SW 1271 (cell line): Measurements from ENCODE around the gene MRAP2.
"Not testable (repeated sequence)": the region's sequence is repeated elsewhere in the genome, so short reads cannot be mapped to it uniquely, and the experiment has no call there.

Source experiments
- DNase-seq, 2 experiments: peaks; one replicate each; lab custom pipeline; 2025; lab: John Stamatoyannopoulos, UW

The MRAP2 gene

DNA sequence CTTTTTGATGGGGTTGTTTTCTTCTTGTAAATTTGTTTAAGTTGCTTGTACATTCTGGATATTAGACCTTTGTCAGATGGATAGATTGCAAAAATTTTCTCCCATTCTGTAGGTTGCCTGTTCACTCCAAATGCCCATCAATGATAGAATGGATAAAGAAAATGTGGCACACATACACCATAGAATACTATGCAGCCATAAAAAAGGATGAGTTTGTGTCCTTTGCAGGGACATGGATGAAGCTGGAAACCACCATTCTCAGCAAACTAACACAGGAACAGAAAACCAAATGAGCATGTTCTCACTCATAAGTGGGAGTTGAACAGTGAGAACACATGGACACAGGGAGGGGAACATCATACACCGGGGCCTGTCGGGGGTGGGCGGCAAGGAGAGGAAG is 1.6 kb upstream of the MRAP2 start:
- DNase-seq = not testable (repeated sequence)

DNA sequence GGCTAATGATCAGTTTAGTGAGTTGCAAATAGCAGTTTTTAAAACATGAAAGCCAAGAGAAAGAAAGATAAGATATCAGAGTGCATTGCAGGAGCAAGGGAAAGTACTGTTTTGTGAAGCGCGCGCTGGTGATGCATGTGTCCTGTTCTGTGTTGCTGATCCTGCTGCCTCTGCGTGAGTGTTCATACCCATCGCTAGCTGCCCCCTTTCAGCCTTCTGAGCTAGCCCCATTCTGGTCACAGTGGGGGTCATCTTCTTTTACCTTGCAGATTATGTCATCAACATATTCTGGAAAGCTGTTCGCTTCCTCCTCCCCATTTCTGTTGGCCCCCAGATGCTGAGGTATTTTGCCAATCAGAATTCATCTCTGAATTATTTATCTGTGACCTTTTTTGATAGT is 1.9 kb downstream of the MRAP2 start:
- DNase-seq = no peak

DNA sequence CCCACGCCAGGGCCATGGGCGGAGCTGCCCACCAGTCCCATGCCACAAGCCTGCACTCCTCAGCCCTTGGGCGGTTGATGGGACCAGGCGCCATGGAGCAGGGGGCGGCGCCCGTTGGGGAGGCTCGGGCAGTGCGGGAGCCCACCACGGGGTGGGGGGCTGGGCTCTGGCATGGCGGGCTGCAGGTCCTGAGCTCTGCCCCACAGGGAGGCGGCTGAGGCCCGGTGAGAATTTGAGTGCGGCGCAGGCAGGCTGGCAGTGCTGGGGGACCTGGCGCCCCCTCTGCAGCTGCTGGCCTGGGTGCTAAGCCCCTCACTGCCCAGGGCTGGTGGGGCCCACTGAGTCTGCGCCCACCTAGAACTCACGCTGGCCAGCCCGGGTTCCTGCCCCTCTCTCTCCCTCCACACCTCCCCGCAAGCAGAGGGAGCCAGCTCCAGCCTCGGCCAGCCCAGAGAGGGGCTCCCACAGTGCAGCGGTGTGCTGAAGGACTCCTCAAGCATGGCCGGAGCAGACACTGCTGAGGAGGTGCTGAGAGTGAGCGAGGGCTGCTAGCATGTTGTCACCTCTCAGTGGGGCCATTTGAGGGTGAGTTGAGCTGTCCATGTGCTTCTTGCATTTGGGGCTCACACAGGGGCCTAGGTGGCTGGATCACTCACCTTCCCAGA is 4.0 kb downstream of the MRAP2 start:
- no peak for DNase-seq

DNA sequence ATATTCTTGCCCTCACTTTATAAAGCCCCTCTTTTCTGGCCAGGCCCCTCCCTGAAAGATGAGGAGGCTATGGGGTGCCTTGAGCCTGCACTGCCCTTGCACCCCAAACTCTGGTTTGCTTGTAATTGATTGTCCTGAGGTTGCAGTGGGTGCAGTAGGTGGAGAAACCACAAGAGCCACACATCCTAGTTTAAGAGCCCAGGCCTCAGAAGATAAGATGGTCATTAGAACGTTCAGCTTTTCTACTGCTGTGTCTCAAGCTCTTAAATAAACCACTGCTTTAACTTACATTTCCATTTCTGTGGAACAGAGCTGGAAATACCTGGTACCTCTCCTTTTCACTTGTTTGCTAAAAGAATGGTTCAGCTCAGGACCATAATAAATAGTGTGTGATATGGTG is 9.0 kb downstream of the MRAP2 start:
- no peak for DNase-seq

DNA sequence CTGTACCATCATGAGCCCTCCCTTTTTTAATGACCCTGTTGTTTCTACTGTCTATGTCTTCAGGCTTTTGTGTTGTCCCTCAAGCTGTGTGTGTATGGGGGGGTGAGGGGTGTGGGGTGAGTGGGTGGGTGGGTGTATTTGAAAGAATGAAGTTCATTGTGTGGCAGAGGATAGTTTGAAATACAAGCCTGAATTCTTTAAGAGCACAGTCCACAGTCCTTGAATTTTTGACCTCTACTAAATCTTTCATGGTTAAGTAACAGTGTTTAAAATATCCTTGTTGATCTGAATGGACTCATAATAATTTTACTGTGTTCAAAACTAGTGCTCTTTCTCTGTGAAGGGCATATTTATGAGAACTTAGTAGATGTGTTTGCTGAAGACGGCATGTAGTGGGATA is 10.0 kb downstream of the MRAP2 start:
- DNase-seq = no peak

DNA sequence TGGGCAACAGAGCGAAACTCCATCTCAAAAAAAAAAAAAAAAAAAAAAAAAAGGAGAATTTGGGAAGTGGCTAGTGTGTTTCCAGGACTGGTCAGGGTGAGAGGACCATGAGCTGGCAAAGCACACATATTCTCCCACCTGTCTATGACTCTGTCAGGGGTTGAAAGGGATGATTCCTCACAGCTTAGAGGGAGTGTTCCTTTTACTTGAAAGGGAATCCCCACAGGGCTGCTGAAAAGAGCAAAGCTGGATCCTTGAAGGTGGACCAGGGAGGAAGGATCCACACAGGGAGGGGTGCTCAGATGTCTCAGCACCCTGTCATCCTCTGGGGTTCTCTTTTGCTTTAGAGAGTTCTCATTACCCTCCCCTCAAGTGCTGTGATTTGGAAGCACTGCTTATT is 13.2 kb downstream of the MRAP2 start:
- no peak for DNase-seq

DNA sequence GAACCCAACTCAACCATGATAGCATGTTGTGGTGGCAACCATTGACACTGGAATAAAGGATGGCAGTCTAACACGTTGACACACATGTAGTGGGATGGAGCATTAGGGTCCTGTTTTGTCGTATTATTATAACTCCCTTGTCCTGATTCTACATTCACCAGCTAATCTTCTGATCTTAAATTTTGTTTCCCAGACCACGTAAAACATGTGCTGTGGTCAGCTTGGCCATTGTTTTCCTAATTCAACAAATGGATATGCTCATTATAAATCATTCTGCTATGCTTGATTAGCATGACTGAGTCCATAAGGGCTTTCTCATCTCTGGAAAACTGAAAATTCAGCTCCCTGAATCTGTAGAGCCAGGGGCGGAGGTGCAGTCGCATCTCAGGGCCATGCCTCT is 15.0 kb downstream of the MRAP2 start:
- no peak for DNase-seq

DNA sequence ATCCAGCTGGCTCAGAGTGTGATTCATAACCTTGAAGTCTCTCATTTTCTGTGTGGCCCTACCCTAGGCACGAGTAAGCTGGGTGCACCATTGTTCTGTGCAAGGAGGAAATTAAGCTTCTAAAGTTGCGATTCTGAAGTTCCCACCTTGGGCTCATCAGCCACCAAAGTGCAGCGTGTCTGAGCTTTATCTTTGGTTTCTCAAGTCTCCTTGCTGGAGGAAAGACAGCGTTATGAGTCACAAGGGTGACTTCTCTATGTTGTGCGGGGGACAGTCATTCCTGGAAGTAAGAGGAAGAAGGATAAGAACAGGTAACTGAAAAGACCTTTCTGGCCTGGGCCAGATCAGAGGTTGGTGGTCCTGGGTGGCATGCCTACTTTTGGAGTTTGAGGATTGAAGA is 16.8 kb downstream of the MRAP2 start:
- no peak for DNase-seq

DNA sequence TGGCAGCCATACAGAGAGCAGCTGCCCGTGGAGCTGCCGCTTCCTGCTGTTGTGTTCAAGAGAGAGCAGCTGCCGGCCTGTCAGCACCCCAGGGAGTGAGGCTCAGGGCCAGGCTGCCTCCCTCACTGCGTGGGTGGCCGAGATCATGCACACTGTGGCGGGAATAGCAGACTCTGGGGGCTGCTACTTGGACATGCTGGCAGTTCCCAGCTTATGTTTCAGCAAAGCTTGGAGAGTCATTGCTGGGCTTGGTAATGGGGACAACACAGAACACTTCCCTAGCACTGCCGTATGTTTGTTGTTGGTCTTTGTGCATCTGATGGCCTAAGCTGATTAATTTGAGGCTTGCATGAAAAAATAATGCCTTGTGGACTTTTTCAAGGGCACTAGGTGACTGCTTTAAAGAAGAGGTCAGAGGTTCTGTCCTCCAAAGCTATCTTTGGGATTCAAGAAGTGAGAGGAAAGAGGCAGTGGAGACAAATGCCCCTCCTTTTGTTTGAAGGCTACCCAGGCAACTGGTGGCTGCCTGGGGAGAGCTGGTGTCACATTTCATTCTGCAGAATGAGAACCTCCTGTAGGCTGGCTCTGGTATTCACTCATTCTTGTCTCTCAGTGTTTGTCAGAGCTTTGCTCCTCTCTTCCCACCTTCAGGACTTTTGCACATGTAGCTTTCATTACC is 18.8 kb downstream of the MRAP2 start:
- DNase-seq = no peak

DNA sequence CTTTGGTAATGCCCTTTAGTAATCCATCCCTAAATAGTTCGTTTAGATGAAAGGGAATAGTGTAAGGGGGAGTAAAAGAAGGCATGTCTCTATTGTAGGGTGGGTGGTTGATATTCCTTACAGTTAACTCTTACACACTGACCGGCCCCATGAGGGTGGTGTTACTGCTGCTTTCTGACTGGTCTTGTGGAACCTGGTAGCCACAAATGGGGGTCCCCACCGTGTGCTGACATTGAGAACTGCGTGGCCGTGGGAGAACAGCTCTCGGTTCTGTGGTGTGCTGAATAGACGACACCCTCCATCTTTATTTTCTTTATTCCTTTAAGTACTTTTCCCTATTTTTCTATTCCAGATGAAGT is 19.3 kb downstream of the MRAP2 start:
- DNase-seq = no peak

DNA sequence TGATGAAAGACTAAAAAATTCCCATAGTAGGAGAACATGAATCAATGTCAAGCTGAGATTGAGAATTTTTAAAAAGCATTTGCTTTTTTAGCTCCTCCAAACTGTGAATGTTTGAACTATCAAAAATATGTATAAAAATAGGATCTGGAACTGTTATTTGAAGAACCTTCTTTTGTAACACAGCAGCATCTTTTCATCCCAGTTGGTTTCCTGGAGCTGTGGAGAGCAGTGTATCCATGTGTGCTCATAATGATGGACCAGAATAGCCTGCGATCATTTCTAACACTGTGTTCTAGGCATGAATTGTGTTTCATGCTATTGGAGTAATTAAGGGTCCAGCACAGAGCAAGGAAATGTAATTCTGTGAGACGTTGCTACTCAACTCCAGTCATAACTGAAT is 22.1 kb downstream of the MRAP2 start:
- DNase-seq = no peak

DNA sequence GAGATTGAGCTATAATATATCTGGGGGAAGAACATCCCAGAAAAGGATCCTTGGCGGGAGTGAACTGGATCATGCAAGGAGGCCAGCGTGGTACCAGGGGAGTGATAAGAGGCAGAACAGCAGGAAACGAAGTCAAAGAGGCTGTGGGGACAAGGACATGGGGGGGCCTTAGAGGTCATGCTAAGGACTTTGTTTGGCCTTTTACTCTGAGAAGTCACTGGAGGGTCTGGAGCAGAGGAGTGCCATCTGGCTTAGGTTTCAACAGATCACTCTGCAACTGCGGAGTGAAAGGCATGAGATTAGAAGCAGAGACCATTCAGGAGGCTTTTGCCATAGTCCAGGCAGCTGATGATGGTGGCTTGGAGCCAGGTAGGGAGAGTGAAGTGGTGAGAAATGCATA is 24.3 kb downstream of the MRAP2 start:
- no peak for DNase-seq

DNA sequence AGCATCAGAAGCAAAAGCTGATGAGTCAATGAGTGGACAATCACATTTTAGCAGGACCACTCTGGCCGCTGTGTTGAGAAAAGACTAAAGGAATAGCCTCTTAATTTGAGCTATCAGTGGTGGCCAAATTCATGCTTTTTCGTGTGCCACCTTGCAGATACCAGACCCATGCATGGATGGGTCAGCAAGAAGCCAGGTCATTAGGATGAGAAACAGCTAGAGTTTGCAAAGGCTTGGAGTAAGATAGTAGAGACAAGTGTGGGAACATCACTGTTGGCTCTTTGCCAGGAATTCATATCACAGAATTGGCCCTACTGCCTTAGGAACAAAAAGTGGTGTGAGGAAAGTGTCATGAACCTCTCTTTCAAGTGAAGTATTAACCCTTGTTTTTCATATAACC is 25.5 kb downstream of the MRAP2 start:
- DNase-seq = no peak

DNA sequence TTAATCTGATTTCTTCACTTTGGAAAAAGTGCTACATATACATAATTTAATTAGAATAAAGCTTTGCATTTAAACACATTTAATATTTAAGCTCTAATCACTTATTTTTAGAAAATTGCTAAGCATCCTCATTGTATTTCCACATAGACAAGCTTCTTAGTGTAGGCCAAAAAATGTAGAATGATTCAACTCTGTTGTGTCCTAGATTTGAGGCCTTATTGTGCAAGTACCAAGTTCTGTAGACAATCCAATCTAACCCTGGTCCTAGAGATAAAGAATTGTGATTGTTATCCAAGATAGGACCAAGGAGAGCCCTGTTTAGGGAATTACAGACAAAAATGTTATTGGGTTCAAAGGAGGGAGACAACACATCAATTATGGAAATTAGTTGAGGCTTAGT is 27.6 kb downstream of the MRAP2 start:
- no peak for DNase-seq

DNA sequence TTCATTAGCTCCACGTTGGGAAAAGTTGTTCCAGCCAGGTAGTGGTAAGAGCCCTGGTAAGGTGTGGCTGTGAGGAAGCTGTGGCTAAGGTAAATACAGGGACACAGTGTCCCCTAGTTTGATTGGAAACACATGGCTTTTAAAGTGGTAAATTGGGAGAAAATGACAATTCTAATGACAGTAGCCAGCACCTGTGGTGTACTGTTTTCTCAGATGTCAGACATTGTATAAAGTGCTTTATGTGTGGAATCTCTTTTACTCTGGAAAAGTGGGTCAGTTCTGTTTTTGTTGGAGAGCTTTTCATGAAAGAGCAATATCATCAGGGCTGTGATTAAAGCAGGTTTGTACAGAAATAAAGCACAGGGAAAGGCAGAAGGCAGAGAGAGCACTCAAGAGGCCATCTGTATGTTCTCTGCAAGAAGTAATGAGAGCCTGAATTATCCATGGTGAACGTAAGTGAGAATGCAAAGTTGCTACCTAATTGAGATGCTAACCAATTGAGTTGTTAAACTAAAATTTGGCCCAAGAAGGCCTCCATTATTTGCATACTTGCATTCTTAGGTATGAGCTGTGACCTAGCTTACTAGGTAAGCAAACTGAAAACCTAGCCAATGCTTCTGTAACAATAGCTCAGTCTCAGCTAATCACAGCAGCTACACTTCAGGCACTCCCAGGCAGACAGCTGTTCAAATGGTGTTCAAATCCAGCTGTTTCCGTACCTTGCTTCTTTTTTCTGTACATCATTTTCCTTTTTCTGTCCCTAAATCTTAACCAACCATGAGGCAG is 28.2 kb downstream of the MRAP2 start:
- DNase-seq = no peak

DNA sequence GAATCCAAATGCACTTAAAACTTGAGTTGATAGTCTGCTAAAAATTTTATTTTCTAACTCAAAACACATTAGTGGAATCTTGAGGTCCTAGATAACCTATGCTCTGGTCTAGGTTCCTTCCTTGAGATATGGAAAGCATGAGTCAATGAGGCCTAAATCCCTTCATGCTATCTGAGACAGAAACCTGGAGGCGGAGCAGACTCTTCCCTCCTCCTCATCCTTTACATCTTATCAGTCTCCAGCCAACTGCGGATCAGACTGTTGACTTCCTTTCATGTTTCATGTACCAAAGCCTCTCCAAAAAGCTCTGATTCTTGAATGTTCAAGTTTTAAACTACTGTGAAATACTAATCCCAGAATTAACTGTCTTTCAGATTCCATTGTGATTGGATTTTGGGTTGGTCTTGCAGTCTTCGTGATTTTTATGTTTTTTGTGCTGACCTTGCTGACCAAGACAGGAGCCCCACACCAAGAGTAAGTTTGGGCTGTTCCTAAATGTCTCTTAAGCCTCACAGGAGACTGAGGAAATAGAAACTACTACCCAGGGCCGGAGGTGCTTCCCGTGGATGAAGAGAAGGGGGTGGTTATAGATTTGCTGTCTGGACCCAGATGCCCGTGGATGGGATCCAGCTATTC is 29.1 kb downstream of the MRAP2 start:
- no peak for DNase-seq

DNA sequence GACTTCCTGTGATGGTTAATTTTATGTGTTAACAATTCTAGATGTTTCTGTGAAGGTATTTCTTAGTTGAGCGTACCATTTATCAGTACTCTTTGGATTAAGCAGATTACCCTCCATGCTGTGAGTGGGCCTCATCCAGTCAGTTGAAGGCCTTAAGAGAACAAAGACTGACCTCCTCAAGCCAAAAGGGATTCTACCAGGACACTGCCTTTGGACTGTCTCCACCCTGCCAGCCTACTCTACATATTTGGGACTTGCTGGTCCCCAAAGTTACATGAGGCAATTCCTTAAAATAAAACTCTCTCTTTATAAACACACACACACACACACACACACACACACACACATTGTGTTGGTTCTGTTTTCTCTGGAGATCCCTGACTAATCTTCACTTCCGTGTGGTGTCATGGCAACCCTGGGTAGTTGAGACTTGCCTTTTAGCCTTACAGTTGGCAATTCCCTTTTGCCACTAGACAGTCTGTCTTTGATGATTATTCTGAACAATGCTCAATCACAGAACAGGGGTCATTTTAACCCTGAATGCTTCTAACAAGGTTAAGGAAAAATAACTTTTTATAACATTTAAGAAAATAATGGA is 32.2 kb downstream of the MRAP2 start:
- no peak for DNase-seq

DNA sequence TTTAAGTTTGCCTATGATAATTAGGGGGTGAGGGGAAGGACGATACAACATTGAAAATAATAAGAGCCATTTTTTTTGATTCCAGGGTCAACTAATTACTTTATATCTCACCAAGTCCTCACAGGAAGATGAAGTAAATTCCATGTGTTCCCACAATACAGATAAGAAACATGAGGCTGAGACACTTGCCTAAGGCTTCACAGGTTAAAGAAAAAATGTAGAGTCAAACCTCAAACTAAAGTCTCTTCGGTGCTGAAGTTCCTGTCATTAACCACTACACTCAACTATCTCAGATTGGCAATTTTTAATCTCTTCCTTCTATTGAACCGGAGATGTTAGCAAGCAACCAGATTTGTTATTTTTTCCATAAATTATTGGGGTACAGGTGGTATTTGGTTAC is 33.0 kb downstream of the MRAP2 start:
- no peak for DNase-seq

DNA sequence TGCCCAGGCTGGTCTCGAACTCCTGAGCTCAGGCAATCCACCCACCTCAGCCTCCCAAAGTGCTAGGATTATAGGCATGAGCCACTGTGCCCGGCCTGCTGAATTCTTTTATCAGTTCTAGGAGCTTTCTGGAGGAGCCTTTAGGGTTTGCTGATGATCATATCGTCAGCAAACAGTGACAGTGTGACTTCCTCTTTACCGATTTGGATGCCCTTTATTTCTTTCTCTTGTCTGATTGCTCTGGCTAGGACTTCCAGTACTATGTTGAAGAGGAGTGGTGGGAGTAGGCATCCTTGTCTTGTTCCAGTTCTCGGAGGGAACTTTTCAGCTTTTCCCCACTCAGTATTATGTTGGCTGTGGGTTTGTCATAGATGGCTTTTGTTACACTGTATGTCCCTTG is 35.3 kb downstream of the MRAP2 start:
- not testable (repeated sequence) for DNase-seq

DNA sequence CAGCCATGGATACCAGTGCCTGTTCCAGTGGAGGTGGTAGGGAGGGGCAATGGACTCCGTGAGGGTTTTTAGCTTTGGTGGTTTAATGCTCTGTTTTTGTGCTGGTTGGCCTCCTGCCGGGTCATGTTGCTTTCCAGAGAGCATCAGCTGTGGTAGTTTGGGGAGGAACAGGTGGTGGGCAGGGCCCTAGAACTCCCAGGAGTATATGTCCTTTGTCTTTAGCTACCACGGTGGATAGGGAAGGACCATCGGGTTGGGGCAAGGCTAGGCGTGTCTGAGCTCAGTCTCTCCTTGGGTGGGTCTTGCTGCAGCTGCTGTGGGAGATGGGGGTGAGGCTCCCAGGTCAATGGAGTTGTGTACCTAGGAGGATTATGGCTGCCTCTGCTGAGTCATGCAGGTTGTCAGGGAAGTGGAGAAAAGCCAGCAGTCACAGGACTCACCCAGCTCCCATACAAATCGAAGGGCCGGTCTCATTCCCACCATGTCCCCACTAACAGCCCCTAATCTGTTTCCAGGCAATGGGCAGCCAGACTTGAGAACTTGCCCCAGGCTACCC is 38.9 kb downstream of the MRAP2 start:
- no peak for DNase-seq

DNA sequence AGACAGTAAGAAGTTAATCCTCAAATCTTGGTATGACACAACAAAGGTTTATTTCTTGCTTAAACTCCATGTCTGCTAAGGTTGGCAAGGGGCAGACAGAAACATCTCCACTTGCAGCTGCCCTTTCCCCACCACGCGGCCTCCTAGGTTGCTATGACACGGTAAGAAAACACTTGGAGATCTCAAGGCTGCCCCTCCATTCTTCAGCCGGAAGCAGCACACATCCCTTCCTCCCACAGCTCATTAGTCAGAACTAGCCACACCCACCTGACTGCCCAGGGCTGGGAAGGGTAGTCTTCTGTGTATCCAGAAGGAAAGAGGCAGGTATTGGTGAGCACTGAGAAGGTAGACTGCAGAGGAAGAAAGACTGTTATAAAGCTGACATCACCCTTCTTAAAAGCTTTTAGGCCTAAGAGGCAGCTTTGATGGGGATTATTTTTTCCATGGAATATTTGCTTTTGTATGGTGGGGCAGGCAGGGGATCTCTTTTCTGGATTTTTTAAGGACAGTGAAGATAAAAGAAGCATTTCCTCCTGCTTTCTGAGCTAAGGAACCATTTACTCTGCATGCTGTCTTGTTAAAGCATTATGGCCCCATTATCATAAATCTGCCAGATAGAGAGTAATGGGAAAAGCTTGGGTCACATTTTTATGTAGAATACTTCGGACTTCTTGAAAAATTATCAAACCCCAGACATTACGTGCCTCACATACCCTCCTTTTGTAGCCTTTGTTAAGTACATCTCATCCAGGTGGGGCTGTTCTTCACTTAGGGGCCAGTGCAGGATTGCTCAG is 41.6 kb downstream of the MRAP2 start:
- no peak for DNase-seq
